ENCODE measurements around the gene TSC2.

TSC2 gene

GRCh38 chr16:2054543-2055245 lies 6.9 kb downstream of the TSC2 start:
- TF ChIP-seq CTCF (IDR thresholded peaks at IDR 0.05; ENCODE audit: control insufficient read depth, insufficient read depth, low read depth, low read length, missing control alignments): no peak
- no peak overlapping the region for H3K4me3 ChIP-seq (ENCODE audit: control insufficient read depth, low read depth, low read length)
- DNase-seq (ENCODE audit: low read depth): no peak

GRCh38 chr16:2056077-2056476 lies 8.3 kb downstream of the TSC2 start:
- no peak for DNase-seq (ENCODE audit: low read depth)
- TF ChIP-seq CTCF (IDR thresholded peaks at IDR 0.05; ENCODE audit: control insufficient read depth, insufficient read depth, low read depth, low read length, missing control alignments): peak; percentile 43
- no peak overlapping the region for H3K4me3 ChIP-seq (ENCODE audit: control insufficient read depth, low read depth, low read length)

- DNase-seq (ENCODE audit: low read depth): no peak
- H3K4me3 ChIP-seq (ENCODE audit: control insufficient read depth, low read depth, low read length): no peak overlapping the region
- peak; percentile 10 for TF ChIP-seq CTCF (IDR thresholded peaks at IDR 0.05; ENCODE audit: control insufficient read depth, insufficient read depth, low read depth, low read length, missing control alignments)
These were observed 9.1 kb downstream of the TSC2 start for GRCh38 chr16:2056681-2057407.

GRCh38 chr16:2057438-2057837 lies 9.7 kb downstream of the TSC2 start:
- TF ChIP-seq CTCF (IDR thresholded peaks at IDR 0.05; ENCODE audit: control insufficient read depth, insufficient read depth, low read depth, low read length, missing control alignments): no peak
- DNase-seq (ENCODE audit: low read depth): no peak
- H3K4me3 ChIP-seq (ENCODE audit: control insufficient read depth, low read depth, low read length): no peak overlapping the region

- H3K4me3 ChIP-seq (ENCODE audit: control insufficient read depth, low read depth, low read length): no peak overlapping the region
- no peak for TF ChIP-seq CTCF (IDR thresholded peaks at IDR 0.05; ENCODE audit: control insufficient read depth, insufficient read depth, low read depth, low read length, missing control alignments)
- no peak for DNase-seq (ENCODE audit: low read depth)
These were observed 10.6 kb downstream of the TSC2 start for GRCh38 chr16:2058420-2058819.

- no peak for DNase-seq (ENCODE audit: low read depth)
- H3K4me3 ChIP-seq (ENCODE audit: control insufficient read depth, low read depth, low read length): no peak overlapping the region
- no peak for TF ChIP-seq CTCF (IDR thresholded peaks at IDR 0.05; ENCODE audit: control insufficient read depth, insufficient read depth, low read depth, low read length, missing control alignments)
These were observed 11.1 kb downstream of the TSC2 start for GRCh38 chr16:2058872-2059271.

All from AG09309 (cell line).